Natural killer cell (primary cell): ENCODE results near the gene CDC37L1. TPM values are rescaled to one million over a fixed set of nuclear protein-coding genes. Genes with fewer than 3 reads are reported as not detected.

Source experiments
- ATAC-seq, 3 donors: fragments of 150-1000 bp in 2 of 3; fragments of 200-7000 bp in 1 of 3; cut with Tn5 transposase; 1 replicate in 1 of 3; 2 replicates in 2 of 3; pipeline ENCODE4 v1.10.0; 2021; ENCODE audit warnings: mild to moderate bottlenecking in 2 of 3, moderate library complexity in 2 of 3
- DNase-seq, 2 donors: peaks; one replicate each; pipeline versions ENCODE4 v3.0.0 to v3.0.0-alpha.2; 2013 to 2021; ENCODE audit warnings: mixed read lengths in 1 of 2
- H3K27ac ChIP-seq: one replicate; pipeline ENCODE4 v1.5.1; 2013; ENCODE audit warnings: mild to moderate bottlenecking, low read length
- H3K27me3 ChIP-seq: one replicate; pipeline ENCODE4 v1.6.1; 2013; ENCODE audit warnings: low read length; ENCODE audit not compliant: control insufficient read depth, insufficient read depth
- H3K36me3 ChIP-seq: one replicate; pipeline ENCODE4 v1.6.1; 2013; ENCODE audit warnings: low read length; ENCODE audit not compliant: control insufficient read depth, insufficient read depth
- H3K4me1 ChIP-seq: one replicate; pipeline ENCODE4 v1.6.1; 2013; ENCODE audit warnings: low read length; ENCODE audit not compliant: control insufficient read depth, insufficient read depth
- H3K4me3 ChIP-seq: one replicate; pipeline ENCODE4 v1.5.1; 2013; ENCODE audit warnings: low read length
- H3K9me3 ChIP-seq: one replicate; pipeline ENCODE4 v1.6.1; 2013; ENCODE audit warnings: low read length; ENCODE audit not compliant: control insufficient read depth, insufficient read depth
- H3K27ac Mint-ChIP-seq, 2 donors: one replicate each; pipeline ENCODE4 v1.8.0; 2022; ENCODE audit warnings: mild to moderate bottlenecking in 2 of 2, mixed read lengths in 2 of 2, moderate library complexity in 1 of 2
- H3K27me3 Mint-ChIP-seq, 2 donors: one replicate each; pipeline ENCODE4 v1.8.0; 2022; ENCODE audit warnings: low read depth in 2 of 2, mixed read lengths in 2 of 2
- H3K36me3 Mint-ChIP-seq: one replicate; pipeline ENCODE4 v1.8.0; 2022; ENCODE audit warnings: mixed read lengths
- H3K4me1 Mint-ChIP-seq, 2 donors: one replicate each; pipeline ENCODE4 v1.8.0; 2022; ENCODE audit warnings: mixed read lengths in 2 of 2
- H3K4me3 Mint-ChIP-seq: one replicate; pipeline ENCODE4 v1.8.0; 2022; ENCODE audit warnings: mild to moderate bottlenecking, moderate library complexity, mixed read lengths
- H3K9me3 Mint-ChIP-seq, 2 donors: one replicate each; pipeline ENCODE4 v1.8.0; 2022; ENCODE audit warnings: mixed read lengths in 2 of 2
- WGBS: methylation state at CpG from one replicate; pipeline ENCODE4 v1.1.7; 2013; ENCODE audit warnings: missing lambda C conversion rate; ENCODE audit not compliant: insufficient coverage; 5-methylcytosine and 5-hydroxymethylcytosine counted together
- intact Hi-C: fragments of 100-400 bp; cut with micrococcal nuclease; formaldehyde crosslinking; loops from one replicate; pipeline ENCODE4 v1.14.2; 2022
- total RNA-seq, 4 donors: library from RNA; stranded (reverse); fragments of 120-200 nt in 1 of 4; gene quantifications; one replicate each; pipeline versions ENCODE4 v1.2.3 to v1.2.4, GENCODE V29; 2013 to 2022
- TF ChIP-seq, protein P1 (sequence below): fragments of 200-600 bp; IDR thresholded peaks from one replicate; pipeline ENCODE4 v1.8.0; 2022; ENCODE audit warnings: antibody characterized with exemption

CDC37L1 gene
- total RNA-seq, 3 donors from 2014 or later (not counting 1 experiment from before 2014, with no cell fraction given): 11.6 to 20.1 (median 13.0) TPM

DNA sequence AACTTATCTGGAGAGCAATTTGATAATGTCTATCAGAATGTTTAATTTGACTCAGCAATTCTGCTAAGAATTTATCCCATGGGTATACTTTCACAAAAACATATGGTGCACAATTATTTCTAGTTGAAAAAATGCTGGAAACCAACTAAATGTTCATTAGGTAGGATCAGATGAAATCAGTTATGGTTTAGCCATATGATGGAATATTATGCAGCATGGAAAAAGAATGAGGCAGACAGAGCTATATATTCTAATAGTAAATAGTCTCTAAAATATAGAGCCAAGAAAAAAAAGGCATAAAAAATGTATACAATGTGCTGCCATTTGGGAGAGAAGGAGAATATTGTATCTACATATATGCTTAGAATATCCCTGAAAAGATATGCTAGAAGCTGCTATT, 9.5 kb upstream of the CDC37L1 start:
- Histone ChIP-seq H3K4me3 (no peak overlapping the region), H3K27me3 (peaks cover 10% of the 10 kb centered on the region), H3K27ac (no peak overlapping the region), H3K9me3 (no peaks in the 10 kb centered on the region), H3K4me1 (peaks cover 7% of the 10 kb centered on the region), H3K36me3 (no peaks in the 10 kb centered on the region)
- Mint-ChIP-seq H3K27ac (no peak overlapping the region), H3K4me3 (no peak overlapping the region), H3K9me3 (no peaks in the 10 kb centered on the region), H3K36me3 (no peaks in the 10 kb centered on the region), H3K4me1 (peaks cover 19 to 22% of the 10 kb centered on the region in 2 donors), H3K27me3 (peaks cover 6 to 13% of the 10 kb centered on the region in 2 donors)
- TF ChIP-seq, protein P1, sequence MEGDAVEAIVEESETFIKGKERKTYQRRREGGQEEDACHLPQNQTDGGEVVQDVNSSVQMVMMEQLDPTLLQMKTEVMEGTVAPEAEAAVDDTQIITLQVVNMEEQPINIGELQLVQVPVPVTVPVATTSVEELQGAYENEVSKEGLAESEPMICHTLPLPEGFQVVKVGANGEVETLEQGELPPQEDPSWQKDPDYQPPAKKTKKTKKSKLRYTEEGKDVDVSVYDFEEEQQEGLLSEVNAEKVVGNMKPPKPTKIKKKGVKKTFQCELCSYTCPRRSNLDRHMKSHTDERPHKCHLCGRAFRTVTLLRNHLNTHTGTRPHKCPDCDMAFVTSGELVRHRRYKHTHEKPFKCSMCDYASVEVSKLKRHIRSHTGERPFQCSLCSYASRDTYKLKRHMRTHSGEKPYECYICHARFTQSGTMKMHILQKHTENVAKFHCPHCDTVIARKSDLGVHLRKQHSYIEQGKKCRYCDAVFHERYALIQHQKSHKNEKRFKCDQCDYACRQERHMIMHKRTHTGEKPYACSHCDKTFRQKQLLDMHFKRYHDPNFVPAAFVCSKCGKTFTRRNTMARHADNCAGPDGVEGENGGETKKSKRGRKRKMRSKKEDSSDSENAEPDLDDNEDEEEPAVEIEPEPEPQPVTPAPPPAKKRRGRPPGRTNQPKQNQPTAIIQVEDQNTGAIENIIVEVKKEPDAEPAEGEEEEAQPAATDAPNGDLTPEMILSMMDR: no peak
- no peak for ATAC-seq
- intact Hi-C loops: loop anchor here (10.0 kb wide), 2 partner anchors 315 to 1145 kb away; partner anchors contain the start of genes JAK2 and RFX3
- no peak for DNase-seq

DNA sequence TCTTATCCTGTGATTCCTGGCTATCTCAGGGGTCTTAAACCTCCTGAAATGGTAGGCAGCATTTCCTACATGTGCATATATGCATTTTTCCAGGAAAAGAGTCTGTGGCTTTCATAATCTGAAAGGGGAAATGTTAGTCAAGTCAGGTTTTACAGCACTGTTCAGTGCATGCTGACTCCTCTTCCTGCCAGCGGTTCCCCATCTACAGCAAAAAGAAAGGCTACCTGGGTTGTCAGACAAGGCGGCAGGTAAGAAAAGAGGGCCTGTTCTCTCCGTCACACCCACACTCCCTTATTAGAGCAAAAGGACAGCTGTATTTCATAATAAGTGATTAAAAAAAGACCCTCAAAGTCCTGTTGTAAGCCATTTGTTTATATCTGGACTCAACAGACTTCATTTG, 8.8 kb upstream of the CDC37L1 start:
- no peak overlapping the region for H3K4me3 ChIP-seq
- DNase-seq (no peak), ATAC-seq (no peak)
- H3K27me3 ChIP-seq: peaks cover 10% of the 10 kb centered on the region
- 33% methylated on average over 1 of the region's 3 CpGs for WGBS
- intact Hi-C loops: loop anchor here (10.0 kb wide), 1 partner anchor 1146 kb away; the partner anchor contains the start of gene RFX3
- no peaks in the 10 kb centered on the region for H3K36me3 ChIP-seq
- H3K4me1 ChIP-seq: peaks cover 7% of the 10 kb centered on the region
- Mint-ChIP-seq H3K27me3 (peaks cover 6 to 13% of the 10 kb centered on the region in 2 donors), H3K27ac (no peak overlapping the region), H3K4me1 (peaks cover 13 to 14% of the 10 kb centered on the region in 2 donors), H3K4me3 (no peak overlapping the region), H3K9me3 (no peaks in the 10 kb centered on the region), H3K36me3 (no peaks in the 10 kb centered on the region)
- no peak overlapping the region for H3K27ac ChIP-seq
- H3K9me3 ChIP-seq: no peaks in the 10 kb centered on the region
- TF ChIP-seq, protein P1: no peak

DNA sequence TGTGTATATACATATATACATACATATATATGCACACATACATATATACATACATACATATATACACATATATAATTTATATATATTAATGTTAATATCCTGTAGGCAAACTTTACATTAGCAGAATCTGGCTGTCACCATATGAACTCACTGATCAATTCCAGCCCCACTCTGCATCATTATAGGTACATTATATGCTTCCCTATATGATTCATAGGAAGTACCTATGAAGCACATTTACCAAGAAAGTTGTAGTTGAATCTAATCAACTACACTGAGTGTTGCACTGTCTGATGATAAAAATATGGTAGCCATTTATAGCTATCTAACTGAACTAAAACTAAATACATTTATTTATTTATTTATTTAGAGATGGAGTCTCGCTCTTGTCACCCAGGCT, 7.6 kb upstream of the CDC37L1 start:
- H3K27me3 Mint-ChIP-seq: peaks cover 6 to 16% of the 10 kb centered on the region in 2 donors
- intact Hi-C loops: loop anchor here (10.0 kb wide), 1 partner anchor 1147 kb away; the partner anchor contains the start of gene RFX3
- 100% methylated on average over 1 of the region's 1 CpG for WGBS

More for the DNA sequence above, 7.6 kb upstream of the CDC37L1 start:
- DNase-seq: no peak
- no peak overlapping the region for H3K4me3 ChIP-seq
- no peaks in the 10 kb centered on the region for H3K4me1 ChIP-seq
- peaks cover 2 to 3% of the 10 kb centered on the region in 2 donors for H3K4me1 Mint-ChIP-seq
- peaks cover 10% of the 10 kb centered on the region for H3K27me3 ChIP-seq
- H3K36me3 Mint-ChIP-seq: no peaks in the 10 kb centered on the region
- no peaks in the 10 kb centered on the region for H3K36me3 ChIP-seq
- H3K9me3 Mint-ChIP-seq: no peaks in the 10 kb centered on the region
- ATAC-seq: no peak
- no peak overlapping the region for H3K27ac ChIP-seq
- TF ChIP-seq, protein P1: no peak
- no peak overlapping the region for H3K4me3 Mint-ChIP-seq
- no peak overlapping the region for H3K27ac Mint-ChIP-seq
- H3K9me3 ChIP-seq: no peaks in the 10 kb centered on the region
